HG02678 (cell line): ENCODE data around the gene FAHD2A.
"Not testable (repeated sequence)": the region's sequence is repeated elsewhere in the genome, so short reads cannot be mapped to it uniquely, and the experiment has no call there.

Experiments
- ATAC-seq: cut with Tn5 transposase; IDR thresholded peaks from one replicate; pipeline ENCODE4 v1.9.1; 2021; ENCODE audit warnings: mild to moderate bottlenecking, moderate library complexity; ENCODE audit not compliant: unreplicated experiment

FAHD2A gene

DNA sequence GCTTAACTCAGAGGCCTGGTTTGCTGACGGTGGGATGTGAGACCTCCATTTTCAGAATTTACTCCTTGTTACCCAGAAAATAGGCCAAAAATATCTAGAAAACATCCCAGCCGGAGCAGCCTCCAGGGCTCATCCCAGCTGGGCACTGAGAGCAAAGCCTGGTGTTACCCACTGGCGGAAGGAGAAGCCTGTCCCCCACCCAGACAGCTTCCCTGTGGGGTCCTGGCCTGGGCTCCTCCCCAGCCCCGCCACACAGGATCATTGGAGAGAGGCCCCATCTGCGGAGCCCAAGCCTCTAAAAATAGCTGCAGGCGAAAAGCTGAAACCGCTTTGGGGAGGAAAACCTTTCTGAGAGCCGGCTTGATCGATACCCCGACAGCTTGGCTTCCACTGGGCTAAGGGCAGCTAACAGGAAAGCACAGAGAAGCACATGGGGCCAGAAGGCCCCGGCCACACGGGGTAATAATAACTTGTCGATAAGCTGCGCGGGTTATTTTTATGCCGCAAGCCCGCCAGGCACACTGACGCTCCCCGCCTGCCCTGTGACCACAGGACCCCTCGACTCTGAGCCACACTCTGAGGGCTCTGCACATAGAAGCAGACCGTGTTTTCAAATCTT, 26.9 kb upstream of the FAHD2A start:
- no peak for ATAC-seq

DNA sequence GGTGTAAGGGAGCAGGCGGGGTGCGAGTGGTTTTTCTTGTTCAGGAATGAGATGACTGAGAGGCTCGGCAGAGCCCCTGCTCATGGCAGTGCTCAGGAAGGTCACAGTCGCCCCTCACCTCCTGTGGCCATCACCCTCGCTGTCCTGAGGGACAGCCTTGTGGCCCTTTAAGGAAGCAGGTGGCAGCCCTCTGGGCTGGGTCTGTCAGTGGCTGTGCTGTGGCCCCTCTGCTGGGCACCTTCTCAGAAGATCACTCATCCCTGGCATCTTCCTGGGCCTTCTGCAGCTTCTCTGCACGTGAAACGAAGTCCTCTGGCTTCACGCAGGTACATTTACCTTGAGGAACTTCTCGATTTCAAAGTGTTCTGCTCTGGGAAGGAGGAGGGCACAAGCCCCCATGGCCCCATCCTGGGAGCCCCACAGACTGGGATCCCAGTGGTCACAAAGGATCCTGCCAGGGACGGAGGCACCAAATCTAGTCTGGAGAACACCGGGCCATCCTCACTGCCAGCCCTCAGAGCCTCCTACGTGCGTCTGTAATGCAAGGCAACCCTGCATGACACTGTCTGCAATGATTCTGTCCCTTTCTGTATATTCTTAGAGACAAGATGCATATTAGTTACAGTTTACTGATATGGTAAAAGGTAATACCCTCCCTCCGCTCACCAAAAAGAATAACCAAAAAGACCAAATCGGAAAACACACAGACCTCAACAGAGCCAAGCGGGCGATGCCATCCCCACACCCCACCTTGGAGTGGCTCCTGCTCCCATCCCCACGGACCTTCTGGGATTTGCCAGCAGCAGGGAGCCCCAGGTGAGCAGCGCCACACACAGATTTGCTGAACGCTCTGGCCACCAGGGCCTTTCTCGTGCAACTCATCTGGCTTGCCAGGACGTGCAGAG, 25.9 kb upstream of the FAHD2A start:
- no peak for ATAC-seq

DNA sequence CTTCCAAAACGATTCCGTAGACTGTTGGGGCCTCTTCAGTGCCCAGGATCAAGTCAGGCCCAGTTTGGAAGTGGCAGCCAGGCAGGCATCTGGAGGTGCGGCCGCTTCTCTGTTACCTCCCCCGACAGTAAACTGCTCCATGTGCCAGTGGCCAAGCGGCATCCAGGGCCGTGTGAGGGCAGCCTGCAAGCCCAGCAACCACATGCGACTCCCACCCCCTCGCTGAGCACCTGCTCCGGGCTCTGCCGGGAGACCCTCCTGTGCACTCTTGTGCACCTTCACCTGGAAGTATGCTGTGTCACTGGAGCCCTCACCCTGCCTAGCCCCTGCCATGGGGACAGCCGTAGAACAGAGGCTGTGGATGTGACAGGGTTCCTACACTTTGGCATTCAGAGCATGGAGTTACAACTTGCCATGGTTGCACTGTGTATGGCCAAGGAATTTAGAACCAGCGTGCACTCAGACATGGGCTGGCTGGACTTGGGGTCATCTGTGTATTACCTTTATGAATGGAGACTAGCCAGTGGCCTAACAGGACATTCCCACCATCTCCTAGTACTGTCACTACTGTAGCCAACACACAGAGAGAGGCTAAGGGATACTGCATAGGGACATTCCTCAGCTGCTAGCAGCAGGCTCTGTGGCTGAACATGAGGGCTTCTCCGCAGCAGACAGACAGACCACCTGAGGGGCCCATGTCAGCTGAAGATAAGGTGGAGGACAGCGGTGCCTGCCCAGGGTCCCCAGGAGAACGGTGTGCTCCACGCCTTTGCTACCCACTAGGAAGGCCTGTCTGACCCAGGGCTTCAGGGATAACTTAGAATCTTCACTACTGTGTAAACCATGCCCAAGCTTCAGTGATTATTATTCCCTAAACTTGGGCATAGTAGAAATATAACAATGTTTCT, 25.0 kb upstream of the FAHD2A start:
- no peak for ATAC-seq

DNA sequence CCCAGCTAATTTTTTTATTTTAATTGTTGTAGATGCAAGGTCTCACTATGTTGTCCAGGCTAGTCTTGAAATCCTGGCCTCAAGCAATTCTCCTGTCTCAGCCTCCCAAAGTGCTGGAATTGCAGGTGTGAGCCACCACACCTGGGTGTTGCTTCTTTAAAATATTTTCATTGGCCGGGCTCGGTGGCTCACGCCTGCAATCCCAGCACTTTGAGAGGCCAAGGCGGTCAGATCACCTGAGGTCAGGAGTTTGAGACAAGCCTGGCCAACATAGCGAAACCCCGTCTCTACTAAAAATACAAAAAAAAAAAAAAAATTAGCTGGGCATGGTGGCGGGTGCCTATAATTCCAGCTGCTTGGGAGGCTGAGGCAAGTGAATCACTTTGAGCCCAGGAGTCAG, 24.2 kb upstream of the FAHD2A start:
- not testable (repeated sequence) for ATAC-seq

DNA sequence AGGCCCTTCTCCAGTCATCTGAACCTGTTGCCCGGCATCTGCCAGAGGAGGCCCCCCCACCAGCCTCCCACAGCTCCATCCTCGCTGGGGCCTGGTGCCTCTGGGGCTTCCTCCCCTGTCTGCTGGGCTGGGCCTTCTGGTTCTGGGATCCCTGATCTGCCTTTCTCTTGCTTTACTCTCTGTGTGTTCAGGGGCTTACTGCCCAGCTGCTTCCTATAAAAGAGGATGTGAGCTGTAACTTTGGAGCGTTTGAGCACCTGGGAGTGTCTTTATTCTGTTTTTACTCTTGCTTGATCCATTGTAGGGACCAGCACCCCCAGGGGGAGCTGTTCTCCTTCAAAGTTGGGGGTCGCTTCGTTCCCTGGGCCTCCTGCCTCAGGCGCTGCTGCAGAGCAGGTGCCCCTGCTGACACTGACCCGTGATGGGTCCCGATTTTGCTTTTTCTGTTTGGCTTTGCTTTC, 23.1 kb upstream of the FAHD2A start:
- ATAC-seq: no peak

DNA sequence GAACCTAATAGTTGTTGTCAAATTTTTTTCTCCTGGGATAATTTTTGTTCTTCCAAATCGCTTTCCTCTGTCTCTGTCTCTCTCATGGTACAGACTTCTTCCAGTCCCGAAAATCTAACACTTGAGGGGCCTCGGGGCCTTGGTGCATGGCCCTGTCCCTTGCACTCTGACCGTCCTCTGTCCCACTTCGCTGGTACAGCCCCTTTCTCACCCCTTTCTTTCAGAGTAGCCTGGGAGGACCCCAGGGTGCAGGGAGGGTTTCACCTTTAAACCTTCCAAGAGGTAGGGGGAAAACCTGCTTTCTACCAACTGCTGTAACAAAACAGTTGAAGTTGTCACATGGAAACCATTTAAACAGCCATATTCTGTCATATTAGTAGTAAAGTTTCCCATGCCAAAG, 22.2 kb upstream of the FAHD2A start:
- ATAC-seq: no peak

DNA sequence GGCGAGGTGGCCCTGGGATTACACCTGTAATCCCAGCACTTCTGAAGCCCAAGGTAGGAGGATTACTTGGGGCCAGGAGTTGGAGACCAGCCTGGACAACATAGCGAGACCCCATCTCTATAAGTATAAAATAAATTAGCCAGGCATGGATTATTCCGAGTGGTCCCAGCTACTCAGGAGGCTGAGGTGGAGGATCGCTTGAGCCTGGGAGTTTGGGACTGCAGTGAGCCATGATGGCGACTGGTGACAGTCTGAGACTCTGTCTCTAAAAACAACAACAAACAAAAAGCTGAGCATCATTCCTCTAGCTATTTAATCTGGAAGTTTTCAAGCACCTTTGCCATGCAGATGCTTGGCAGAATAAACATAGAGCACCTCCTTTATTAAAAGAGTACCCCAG, 21.8 kb upstream of the FAHD2A start:
- ATAC-seq: no peak

DNA sequence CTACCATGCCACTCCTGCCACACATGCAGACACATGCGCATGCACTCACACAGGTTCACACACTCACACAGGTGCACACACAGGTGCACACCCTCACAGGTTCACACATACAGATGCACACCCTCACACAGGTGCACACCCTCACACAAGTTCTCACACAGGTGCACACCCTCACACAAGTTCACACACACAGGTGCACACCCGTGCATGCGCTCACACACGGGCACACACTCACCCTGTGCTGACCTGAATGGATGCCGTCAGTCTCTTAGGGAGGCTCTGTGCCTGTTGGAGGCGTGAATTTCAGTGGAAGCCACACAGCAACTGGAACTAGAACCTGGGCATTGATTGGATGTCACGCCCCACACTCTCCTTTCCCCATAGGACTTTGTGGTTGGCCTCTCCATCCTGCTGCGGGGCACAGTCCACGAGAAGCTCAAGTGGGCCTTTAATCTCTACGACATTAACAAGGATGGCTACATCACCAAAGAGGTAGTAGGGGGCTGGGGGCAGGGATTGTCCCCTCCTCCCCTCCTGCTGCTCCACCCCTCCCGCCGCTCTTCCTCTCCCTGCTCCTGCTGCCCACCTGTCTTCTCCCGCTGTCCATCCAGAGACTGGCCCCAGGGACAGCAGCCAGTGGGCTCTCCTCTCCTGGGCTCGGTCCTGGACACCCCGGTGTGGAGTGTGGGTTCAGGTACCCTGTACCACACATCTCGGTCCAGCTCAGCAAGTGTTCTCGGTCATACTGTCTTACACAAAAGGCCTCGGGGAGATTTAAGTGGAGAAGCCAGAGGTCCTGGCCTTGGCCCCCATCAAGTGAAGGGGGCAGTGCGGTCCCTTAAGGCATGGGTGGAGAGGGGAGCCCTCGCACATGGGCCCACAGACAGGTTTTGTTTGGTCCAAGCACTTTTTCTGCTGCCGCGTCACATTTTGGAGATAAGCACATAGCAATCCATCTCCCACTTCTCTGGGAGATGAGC, 21.0 kb upstream of the FAHD2A start:
- ATAC-seq: no peak

DNA sequence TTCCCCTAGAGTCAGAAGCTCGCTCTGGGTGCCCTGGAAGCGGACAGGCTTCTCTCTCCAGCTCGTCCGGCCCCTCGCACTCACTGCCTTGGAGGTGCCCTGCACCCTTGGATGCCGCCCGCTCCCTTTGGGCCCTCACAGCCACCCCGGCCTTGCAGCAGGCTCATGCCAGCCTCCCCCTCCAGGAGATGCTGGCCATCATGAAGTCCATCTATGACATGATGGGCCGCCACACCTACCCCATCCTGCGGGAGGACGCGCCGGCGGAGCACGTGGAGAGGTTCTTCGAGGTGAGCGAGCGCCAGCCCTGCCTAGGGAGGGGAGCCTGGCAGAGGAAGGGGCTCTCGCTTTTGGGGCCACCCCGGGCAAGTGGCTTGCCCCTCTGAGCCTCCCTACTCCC, 20.3 kb upstream of the FAHD2A start:
- no peak for ATAC-seq

DNA sequence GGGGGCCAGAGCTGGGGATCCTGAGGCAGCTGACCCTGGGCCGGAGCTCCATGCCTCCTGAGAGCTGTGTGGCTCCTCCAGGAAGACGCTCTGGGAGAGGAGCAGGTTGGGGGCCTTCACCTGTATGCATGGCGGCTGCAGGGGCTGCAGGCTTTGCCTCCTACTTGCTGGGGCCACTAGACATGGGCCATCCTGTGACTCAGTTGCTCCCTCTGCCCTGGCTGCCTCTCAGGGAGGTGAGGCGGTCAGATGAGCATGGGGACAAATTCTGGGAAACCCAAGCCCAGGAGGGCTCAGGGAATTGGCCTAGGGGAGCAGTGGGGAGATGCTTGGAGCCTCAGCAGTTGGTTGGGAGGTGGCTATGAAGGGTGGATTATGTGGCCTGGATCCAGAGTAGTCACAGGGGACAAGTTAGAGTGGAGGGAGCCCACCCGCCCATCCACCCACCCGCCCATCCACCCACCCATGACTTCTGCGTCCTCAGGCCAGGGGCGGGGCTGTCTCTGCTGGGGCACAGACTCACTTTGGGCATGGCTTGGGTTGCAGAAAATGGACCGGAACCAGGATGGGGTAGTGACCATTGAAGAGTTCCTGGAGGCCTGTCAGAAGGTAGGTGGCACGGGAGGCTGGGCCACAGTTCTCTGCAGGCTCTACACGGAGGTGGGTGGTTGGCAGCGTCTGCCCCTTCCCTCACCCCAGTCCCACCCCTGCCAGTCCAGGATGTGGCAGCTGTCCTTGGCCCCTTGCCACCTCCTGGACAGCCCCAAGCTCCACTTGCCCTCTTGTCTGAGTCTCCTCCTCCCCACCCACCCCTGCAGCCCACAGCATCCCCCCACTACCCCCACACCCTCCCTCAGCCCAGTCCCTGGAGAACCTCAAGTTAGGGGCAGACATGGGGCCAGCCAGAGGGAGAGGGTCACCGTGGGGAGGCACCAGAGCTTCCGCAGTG, 19.5 kb upstream of the FAHD2A start:
- no peak for ATAC-seq

DNA sequence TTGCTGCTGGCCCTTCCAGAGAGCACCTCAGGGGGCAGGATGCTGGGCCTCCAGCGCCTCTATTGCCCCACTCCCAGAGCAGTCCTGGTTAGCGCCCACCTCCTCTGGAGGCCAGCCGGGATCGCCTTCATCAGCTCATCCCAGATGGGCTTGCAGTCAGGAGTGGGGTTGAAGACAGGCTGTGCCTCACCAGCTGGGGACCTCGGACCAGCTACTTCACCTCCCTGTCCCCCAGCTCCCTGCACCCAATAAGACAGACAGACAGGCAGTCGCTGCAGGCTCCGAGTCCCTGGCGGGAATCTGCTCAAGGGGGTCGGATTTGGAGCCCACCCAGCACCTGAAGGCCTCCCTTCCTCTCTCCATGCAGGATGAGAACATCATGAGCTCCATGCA, 18.9 kb upstream of the FAHD2A start:
- ATAC-seq: no peak

DNA sequence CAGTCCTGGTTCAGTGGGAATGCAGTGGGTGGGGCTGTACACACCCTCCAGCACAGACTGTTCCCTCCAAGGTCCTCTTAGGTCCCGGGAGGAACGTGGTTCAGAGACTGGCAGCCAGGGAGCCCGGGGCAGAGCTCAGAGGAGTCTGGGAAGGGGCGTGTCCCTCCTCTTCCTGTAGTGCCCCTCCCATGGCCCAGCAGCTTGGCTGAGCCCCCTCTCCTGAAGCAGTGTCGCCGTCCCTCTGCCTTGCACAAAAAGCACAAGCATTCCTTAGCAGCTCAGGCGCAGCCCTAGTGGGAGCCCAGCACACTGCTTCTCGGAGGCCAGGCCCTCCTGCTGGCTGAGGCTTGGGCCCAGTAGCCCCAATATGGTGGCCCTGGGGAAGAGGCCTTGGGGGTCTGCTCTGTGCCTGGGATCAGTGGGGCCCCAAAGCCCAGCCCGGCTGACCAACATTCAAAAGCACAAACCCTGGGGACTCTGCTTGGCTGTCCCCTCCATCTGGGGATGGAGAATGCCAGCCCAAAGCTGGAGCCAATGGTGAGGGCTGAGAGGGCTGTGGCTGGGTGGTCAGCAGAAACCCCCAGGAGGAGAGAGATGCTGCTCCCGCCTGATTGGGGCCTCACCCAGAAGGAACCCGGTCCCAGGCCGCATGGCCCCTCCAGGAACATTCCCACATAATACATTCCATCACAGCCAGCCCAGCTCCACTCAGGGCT, 17.5 kb upstream of the FAHD2A start:
- ATAC-seq: no peak

DNA sequence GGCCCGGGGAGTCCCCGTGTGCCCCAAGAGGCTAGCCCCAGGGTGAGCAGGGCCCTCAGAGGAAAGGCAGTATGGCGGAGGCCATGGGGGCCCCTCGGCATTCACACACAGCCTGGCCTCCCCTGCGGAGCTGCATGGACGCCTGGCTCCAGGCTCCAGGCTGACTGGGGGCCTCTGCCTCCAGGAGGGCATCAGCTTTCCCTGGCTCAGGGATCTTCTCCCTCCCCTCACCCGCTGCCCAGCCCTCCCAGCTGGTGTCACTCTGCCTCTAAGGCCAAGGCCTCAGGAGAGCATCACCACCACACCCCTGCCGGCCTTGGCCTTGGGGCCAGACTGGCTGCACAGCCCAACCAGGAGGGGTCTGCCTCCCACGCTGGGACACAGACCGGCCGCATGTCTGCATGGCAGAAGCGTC, 16.9 kb upstream of the FAHD2A start:
- ATAC-seq: no peak

DNA sequence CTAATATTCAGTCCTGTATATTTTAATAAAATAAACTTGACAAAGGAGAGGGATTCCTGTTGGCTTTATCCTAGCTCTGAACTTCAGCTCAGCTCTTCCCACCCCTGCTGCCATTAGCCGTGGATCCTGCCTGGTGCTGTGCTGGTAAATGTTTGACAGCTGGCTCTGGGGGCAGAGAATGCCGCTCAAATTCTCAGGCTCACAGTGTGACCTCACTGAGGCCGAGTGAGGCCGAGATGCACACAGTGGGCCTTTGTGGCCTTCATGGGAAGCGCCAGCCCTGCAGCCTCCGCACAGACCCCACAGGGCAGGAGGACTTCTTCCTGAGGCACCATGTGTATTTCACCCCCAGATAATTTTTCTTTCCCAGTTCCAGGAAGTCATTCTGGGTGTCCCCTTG, 16.5 kb upstream of the FAHD2A start:
- ATAC-seq: no peak

DNA sequence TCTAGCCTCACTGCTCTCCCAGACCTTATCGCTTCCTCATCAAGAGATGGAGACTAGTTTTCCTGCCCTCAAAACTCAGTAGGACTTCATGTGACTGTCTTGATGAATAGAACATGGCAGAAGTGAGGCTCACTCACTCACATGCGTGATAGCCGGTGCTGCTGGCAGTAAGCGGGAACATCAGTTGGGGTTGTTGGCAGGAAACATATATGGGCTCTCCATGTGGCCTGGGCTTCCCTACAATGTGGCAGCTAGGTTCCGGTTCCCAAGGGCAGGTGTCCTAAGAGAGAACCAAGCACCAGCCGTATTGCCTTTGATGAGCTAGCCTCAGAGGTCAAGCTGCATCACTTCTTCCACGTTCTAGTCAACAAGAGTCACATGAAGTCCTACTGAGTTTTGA, 15.2 kb upstream of the FAHD2A start:
- no peak for ATAC-seq

DNA sequence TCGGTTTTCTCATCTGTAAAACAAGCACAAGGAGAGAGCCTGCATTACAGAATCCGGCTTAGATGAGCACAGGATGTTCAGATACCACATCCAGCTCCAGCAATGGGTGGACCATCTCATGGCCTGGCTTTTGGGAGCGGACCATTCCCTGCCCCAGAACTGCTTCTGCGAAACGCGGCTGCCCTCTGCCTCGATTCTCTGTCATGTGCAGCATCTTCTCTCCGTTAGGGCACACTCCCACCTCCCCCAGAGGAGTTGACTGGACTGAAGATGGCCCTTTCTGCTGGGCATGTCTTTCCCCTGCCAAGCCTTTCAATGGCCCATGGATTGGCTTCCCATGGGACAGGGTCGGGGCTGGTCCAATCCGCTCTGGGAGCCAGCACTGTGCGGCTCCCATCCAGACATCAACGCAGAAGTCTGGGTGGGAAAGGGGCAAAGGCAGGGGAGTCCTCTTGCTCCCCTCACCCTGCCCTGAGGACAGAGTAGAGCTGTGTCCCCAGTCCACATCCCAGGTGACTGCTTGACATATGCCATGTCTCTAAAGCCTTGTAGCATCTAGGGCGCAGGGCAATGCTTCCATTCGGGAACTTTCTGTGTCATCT, 14.3 kb upstream of the FAHD2A start:
- ATAC-seq: no peak

DNA sequence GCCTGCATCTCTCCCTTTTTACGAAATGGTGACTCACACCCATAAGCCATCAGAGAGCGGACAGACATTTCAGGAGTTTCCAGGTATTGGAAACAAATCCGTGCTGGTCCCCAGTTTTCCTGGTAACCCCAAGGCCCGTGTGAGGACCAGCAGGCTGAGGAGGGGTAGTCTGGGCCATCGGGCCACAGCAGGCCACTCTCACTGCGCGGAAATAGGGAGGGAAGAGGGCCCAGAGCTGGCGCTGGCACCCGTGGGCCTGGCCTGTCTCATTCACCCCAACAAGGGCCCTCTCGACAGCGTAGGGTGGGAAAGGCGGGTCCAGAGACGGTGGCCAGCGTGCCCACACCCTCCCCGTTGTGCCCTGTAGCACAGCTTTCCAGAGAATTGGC, 13.7 kb upstream of the FAHD2A start:
- ATAC-seq: no peak
